GM12872 (cell line): ENCODE measurements around the gene LITAF.
A peak's percentile ranks its signal among the peaks of the same experiment; 100 is the strongest.

Experiments
- CTCF ChIP-seq: IDR thresholded peaks from 3 replicates; pipeline ENCODE4 v1.5.1; 2011; ENCODE audit warnings: low read depth, mild to moderate bottlenecking, low read length, moderate library complexity; ENCODE audit not compliant: insufficient read depth

LITAF gene

GRCh38 chr16:11611871-11612664, 25.3 kb upstream of the LITAF start:
- no peak for TF ChIP-seq CTCF

- 0 out of 3 replicates have a peak, but pooled peaks have one; percentile 14 for TF ChIP-seq CTCF
Measured at GRCh38 chr16:11610580-11610979, 23.9 kb upstream of the LITAF start.

- TF ChIP-seq CTCF, result no peak
Measured at GRCh38 chr16:11610121-11610505, 23.4 kb upstream of the LITAF start.

GRCh38 chr16:11609474-11610120, 22.9 kb upstream of the LITAF start:
- TF ChIP-seq CTCF, result no peak

GRCh38 chr16:11605891-11606290, 19.2 kb upstream of the LITAF start:
- no peak for TF ChIP-seq CTCF

- no peak for TF ChIP-seq CTCF
Measured at GRCh38 chr16:11605564-11605886, 18.8 kb upstream of the LITAF start.

- no peak for TF ChIP-seq CTCF
Measured at GRCh38 chr16:11604783-11605563, 18.3 kb upstream of the LITAF start.
